Right atrium auricular region (tissue), 2 donors: ENCODE data around the gene SIAE. TPM values are rescaled to one million over a fixed set of nuclear protein-coding genes. Genes with fewer than 3 reads are reported as not detected.
"Not testable (repeated sequence)": the region's sequence is repeated elsewhere in the genome, so short reads cannot be mapped to it uniquely, and the experiment has no call there.

Experiments used
- DNase-seq: peaks from one replicate; pipeline ENCODE4 v3.0.0-alpha.2; 2019; ENCODE audit warnings: low spot score
- H3K27ac ChIP-seq, 2 donors: fragments of 200-600 bp; sonication (generic); 1 replicate in 1 of 2; 2 replicates in 1 of 2; pipeline ENCODE4 v1.5.1; 2016 to 2019
- H3K27me3 ChIP-seq, 2 donors: fragments of 200-600 bp; sonication (generic); one replicate each; pipeline versions ENCODE4 v1.5.1 to v1.6.0; 2017 to 2019
- H3K36me3 ChIP-seq: fragments of 200-600 bp; sonication (generic); one replicate; pipeline ENCODE4 v1.5.1; 2016
- H3K4me1 ChIP-seq, 2 donors: fragments of 200-600 bp; sonication (generic); one replicate each; pipeline versions ENCODE4 v1.5.1 to v1.6.0; 2017 to 2019
- H3K4me3 ChIP-seq, 2 donors: fragments of 200-600 bp; sonication (generic); 1 replicate in 1 of 2; 2 replicates in 1 of 2; pipeline ENCODE4 v1.5.1; 2017 to 2019; ENCODE audit warnings: mild to moderate bottlenecking in 1 of 2, moderate library complexity in 1 of 2
- H3K9me3 ChIP-seq, 2 donors: fragments of 200-600 bp; sonication (generic); one replicate each; pipeline ENCODE4 v1.5.1; 2019
- CTCF ChIP-seq, 2 donors: fragments of 200-600 bp; sonication (generic); IDR thresholded peaks; one replicate each; pipeline ENCODE4 v1.5.1; 2019; ENCODE audit warnings: antibody characterized with exemption in 2 of 2
- total RNA-seq, 2 donors: library from RNA; depleted of rRNA; stranded (reverse); fragments of >200 nt; gene quantifications; one replicate each; pipeline ENCODE4 v1.1.0, GENCODE V29; 2016

SIAE gene
- total RNA-seq, 2 donors from 2014 or later = 12.5 to 40.8 TPM

GRCh38 chr11:124610295-124610694 is 63.2 kb downstream of the SIAE start:
- H3K27me3 ChIP-seq = no peaks in the 10 kb centered on the region
- no peak overlapping the region for H3K27ac ChIP-seq

GRCh38 chr11:124608147-124608546 is 65.4 kb downstream of the SIAE start:
- Histone ChIP-seq H3K4me1 (no peaks in the 10 kb centered on the region), H3K27me3 (no peaks in the 10 kb centered on the region), H3K27ac (no peak overlapping the region), H3K9me3 (no peaks in the 10 kb centered on the region), H3K4me3 (no peak overlapping the region), H3K36me3 (no peaks in the 10 kb centered on the region)
- no peak for TF ChIP-seq CTCF (IDR thresholded peaks at IDR 0.05)
- DNase-seq = no peak

More at GRCh38 chr11:124610295-124610694, 63.2 kb downstream of the SIAE start:
- Histone ChIP-seq H3K9me3 (no peaks in the 10 kb centered on the region), H3K36me3 (no peaks in the 10 kb centered on the region), H3K4me3 (no peak overlapping the region), H3K4me1 (no peaks in the 10 kb centered on the region)
- TF ChIP-seq CTCF (IDR thresholded peaks at IDR 0.05) = no peak
- DNase-seq = no peak

GRCh38 chr11:124605719-124606118 is 67.8 kb downstream of the SIAE start:
- Histone ChIP-seq H3K27me3 (no peaks in the 10 kb centered on the region), H3K27ac (no peak overlapping the region), H3K4me1 (no peaks in the 10 kb centered on the region), H3K9me3 (no peaks in the 10 kb centered on the region), H3K36me3 (no peaks in the 10 kb centered on the region), H3K4me3 (no peak overlapping the region)
- no peak for TF ChIP-seq CTCF (IDR thresholded peaks at IDR 0.05)
- DNase-seq = no peak

GRCh38 chr11:124602723-124603122 is 70.8 kb downstream of the SIAE start:
- H3K27ac ChIP-seq, H3K4me3 ChIP-seq, DNase-seq, H3K27me3 ChIP-seq, H3K4me1 ChIP-seq, H3K9me3 ChIP-seq, H3K36me3 ChIP-seq: not testable (repeated sequence)

GRCh38 chr11:124602193-124602592 is 71.3 kb downstream of the SIAE start:
- Histone ChIP-seq H3K4me3 (no peak overlapping the region), H3K9me3 (no peaks in the 10 kb centered on the region), H3K27me3 (no peaks in the 10 kb centered on the region), H3K36me3 (no peaks in the 10 kb centered on the region), H3K4me1 (no peaks in the 10 kb centered on the region), H3K27ac (no peak overlapping the region)
- no peak for DNase-seq
- TF ChIP-seq CTCF (IDR thresholded peaks at IDR 0.05) = no peak

- H3K36me3 ChIP-seq = no peaks in the 10 kb centered on the region
- H3K27ac ChIP-seq = no peak overlapping the region
- H3K4me3 ChIP-seq = no peak overlapping the region
- no peaks in the 10 kb centered on the region for H3K9me3 ChIP-seq
- no peaks in the 10 kb centered on the region for H3K4me1 ChIP-seq
- TF ChIP-seq CTCF (IDR thresholded peaks at IDR 0.05) = no peak
- DNase-seq = no peak
- H3K27me3 ChIP-seq = no peaks in the 10 kb centered on the region
Measured at GRCh38 chr11:124600621-124601320, 72.8 kb downstream of the SIAE start.
